ENCODE measurements around the gene CHD2. TPM values are rescaled to one million over a fixed set of nuclear protein-coding genes. Genes with fewer than 3 reads are reported as not detected.
A peak's percentile ranks its signal among the peaks of the same experiment; 100 is the strongest.

The CHD2 gene
- total and polyA plus RNA-seq, 10 of the 15 experiments (the other 5 are each of a cell fraction or from before 2014, with no cell fraction given): 38.1 to 94.7 (median 63.3) TPM

GRCh38 chr15:92899948-92900730 lies at the start of gene CHD2 (continued):
- TF ChIP-seq MYB (IDR thresholded peaks at IDR 0.05; ENCODE audit: borderline replicate concordance, low read depth, low read length) (no peak), ZBED1 (IDR thresholded peaks at IDR 0.05; ENCODE audit: borderline replicate concordance) (peak; percentile 80; the same call in 1 of the 2 replicates), MTA3 (IDR thresholded peaks at IDR 0.05; ENCODE audit: borderline replicate concordance, low read length) (peak; percentile 73), SMARCA5 (IDR thresholded peaks at IDR 0.05) (no peak), NBN (IDR thresholded peaks at IDR 0.05) (peak; percentile 95), GABPA (IDR thresholded peaks at IDR 0.05; ENCODE audit: low read depth) (peak; percentile 84), STAT1 (conservative IDR thresholded peaks at IDR 0.05) (peak; percentile 56; the same call in 1 of the 2 replicates), MEF2A (IDR thresholded peaks at IDR 0.05; ENCODE audit: insufficient read depth, low read depth, low read length) (0 out of 2 replicates have a peak, but pooled peaks have one; percentile 23), IRF3 (IDR thresholded peaks at IDR 0.05) (no peak), POLR2AphosphoS2 (IDR thresholded peaks at IDR 0.05; ENCODE audit: low read depth, low read length) (peak; percentile 96), TBL1XR1 (IDR thresholded peaks at IDR 0.05; ENCODE audit: low read depth, low read length) (no peak), MEF2B (IDR thresholded peaks at IDR 0.05; ENCODE audit: partially characterized antibody, poor library complexity, severe bottlenecking) (no peak), CBX5 (IDR thresholded peaks at IDR 0.05; ENCODE audit: low read depth) (no peak), CTCF (IDR thresholded peaks at IDR 0.05 in 2 of 3, conservative IDR thresholded peaks at IDR 0.05 in 1 of 3; ENCODE audit: control insufficient read depth in 2 of 3, extremely low read depth in 1 of 3, insufficient read depth in 1 of 3, low read depth in 3 of 3, low read length in 3 of 3) (0 out of 6 replicates have a peak, but pooled peaks of 1 of the 3 experiments have one; percentile 3), NFYA (IDR thresholded peaks at IDR 0.05; ENCODE audit: borderline replicate concordance, low read depth, low read length) (no peak), WRNIP1 (IDR thresholded peaks at IDR 0.05; ENCODE audit: borderline replicate concordance, low read depth, low read length) (no peak), TCF7 (IDR thresholded peaks at IDR 0.05; ENCODE audit: borderline replicate concordance) (no peak), ZNF687 (IDR thresholded peaks at IDR 0.05) (peak; percentile 68), PBX3 (IDR thresholded peaks at IDR 0.05; ENCODE audit: insufficient replicate concordance, low read depth, low read length) (peak; percentile 94), ZNF24 (IDR thresholded peaks at IDR 0.05) (no peak), HCFC1 (IDR thresholded peaks at IDR 0.05; ENCODE audit: low read length) (no peak), BMI1 (IDR thresholded peaks at IDR 0.05; ENCODE audit: borderline replicate concordance) (no peak), BACH1 (IDR thresholded peaks at IDR 0.05; ENCODE audit: borderline replicate concordance) (peak; percentile 79)

All from GM12878 (cell line).